Adipose tissue (tissue), 3 donors: Measurements from ENCODE around the gene RAPGEF4. TPM values are rescaled to one million over a fixed set of nuclear protein-coding genes. Genes with fewer than 3 reads are reported as not detected.

Experiments
- H3K27ac ChIP-seq: one replicate; pipeline ENCODE4 v1.5.1; 2013; ENCODE audit warnings: low read depth, low read length
- WGBS, 3 donors: extraction: QIAGEN DNeasy Blood & Tissue Kit; methylation state at CpG; one replicate each; pipeline ENCODE4 v1.1.7; 2013; 5-methylcytosine and 5-hydroxymethylcytosine counted together
- polyA plus RNA-seq, 3 donors: library from polyadenylated mRNA; stranded (reverse); fragments of 200-250 nt; gene quantifications; one replicate each; pipeline ENCODE4 v1.2.3, GENCODE V29; 2013
- donor health status: healthy with polysubstance abuse.
- donor health status: Bipolar disorder and iron deficiency.
- donor health status: healthy.

Gene RAPGEF4
- polyA plus RNA-seq, 3 donors, result 2.6 to 8.1 (median 2.7) TPM

DNA sequence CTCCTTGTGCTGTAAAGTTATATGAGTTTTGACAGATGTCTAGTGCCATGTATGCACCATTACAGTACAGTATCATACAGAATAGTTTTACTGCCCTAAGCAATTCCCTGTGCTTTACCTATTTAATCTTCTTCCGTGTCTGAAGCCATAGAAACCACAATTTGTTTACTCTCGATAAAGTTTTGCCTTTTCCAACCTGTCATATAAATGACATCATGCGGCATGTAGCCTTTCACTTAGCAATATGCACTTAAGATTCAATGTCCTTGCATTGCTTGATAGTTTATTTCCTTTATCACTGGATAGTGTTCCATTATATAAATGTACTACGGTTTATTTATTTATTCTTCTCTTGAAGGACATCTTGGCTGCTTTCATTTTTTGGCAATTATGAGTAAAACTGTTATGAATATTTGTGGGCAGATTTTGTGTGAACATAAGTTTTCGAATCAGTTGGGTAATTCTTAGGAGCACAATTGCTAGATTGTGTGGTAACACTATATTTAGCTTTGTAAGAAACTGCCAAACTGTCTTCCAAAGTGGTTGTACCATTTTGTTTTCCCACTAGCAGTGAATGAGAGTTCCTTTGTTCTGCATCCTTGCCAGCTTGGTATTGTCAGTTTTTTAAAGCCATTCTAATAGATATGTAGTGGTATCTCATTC is 203.2 kb downstream of the RAPGEF4 start:
- WGBS, 3 donors, result 55 to 85% (median 81%) methylated on average over 5 of the region's 5 CpGs

GRCh38 chr2:172943539-172943938 is 207.9 kb downstream of the RAPGEF4 start:
- no peak overlapping the region for H3K27ac ChIP-seq
- WGBS, 3 donors, result 69 to 89% (median 77%) methylated on average over 3 of the region's 3 CpGs

More for the DNA sequence above, 203.2 kb downstream of the RAPGEF4 start:
- no peak overlapping the region for H3K27ac ChIP-seq

- 50 to 73% (median 71%) methylated on average over 8 of the region's 8 CpGs for WGBS, 3 donors
- H3K27ac ChIP-seq, result no peak overlapping the region
These were observed 208.6 kb downstream of the RAPGEF4 start for GRCh38 chr2:172944022-172944793.

- WGBS, 3 donors, result 90 to 100% (median 94%) methylated on average over 1 of the region's 1 CpG
These were observed 209.3 kb downstream of the RAPGEF4 start for GRCh38 chr2:172944794-172945509.

GRCh38 chr2:172945510-172945850 is 209.8 kb downstream of the RAPGEF4 start:
- WGBS, 3 donors, result 86 to 92% (median 90%) methylated on average over 2 of the region's 2 CpGs

More at GRCh38 chr2:172944794-172945509, 209.3 kb downstream of the RAPGEF4 start:
- H3K27ac ChIP-seq, result no peak overlapping the region

DNA sequence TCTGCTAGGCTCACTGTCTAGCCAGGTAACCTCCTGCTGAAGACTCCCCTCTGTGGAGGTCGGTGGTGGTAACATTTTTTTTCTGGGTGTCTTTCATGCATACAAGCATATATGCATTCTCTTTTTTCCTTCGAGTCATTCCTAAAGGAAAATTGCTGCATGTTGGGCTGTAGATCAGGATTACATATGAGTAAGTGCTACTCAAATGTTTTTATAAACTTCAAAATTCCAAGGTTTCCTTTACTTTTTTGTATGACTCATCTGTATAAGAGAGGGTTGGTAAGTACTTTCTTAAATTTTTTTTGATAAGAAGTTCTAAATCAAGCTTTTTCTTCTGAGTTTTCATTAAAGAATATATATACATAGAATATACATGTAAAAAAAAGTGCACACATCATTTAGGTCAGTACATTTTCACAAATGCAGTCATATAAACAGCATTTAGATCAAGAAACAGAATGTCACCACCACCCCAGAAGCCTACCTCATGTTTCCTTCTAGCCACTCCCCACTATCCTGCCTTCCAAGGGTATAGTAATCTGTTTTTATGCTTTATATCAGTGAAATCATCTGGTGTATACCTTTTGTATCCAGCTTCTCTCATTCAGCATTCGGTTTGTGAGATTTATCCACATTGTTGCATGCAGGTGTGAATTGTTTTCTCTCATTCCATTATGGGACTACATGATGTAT is 212.0 kb downstream of the RAPGEF4 start:
- 80 to 86% (median 84%) methylated on average over 3 of the region's 3 CpGs for WGBS, 3 donors

More at GRCh38 chr2:172945510-172945850, 209.8 kb downstream of the RAPGEF4 start:
- H3K27ac ChIP-seq, result no peak overlapping the region

DNA sequence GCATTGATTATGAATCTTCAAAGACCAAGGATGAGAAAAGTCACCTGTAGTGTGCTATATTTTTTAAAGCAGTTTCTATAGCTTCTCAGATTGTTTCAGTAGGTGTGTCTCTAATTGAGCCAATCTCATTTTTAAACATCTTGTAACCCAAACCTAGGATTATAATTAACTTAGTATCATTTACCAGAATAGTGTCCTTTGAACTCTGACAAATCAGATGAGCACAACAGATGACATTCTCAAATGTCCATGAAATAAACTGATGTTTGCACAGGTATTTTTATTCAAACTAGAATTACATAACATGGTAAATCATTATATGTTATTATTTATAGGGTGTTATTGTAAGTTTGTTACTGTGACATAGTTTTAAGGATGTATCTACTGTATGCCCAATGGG is 213.9 kb downstream of the RAPGEF4 start:
- no peak overlapping the region for H3K27ac ChIP-seq

More for the DNA sequence above, 212.0 kb downstream of the RAPGEF4 start:
- H3K27ac ChIP-seq, result no peak overlapping the region

DNA sequence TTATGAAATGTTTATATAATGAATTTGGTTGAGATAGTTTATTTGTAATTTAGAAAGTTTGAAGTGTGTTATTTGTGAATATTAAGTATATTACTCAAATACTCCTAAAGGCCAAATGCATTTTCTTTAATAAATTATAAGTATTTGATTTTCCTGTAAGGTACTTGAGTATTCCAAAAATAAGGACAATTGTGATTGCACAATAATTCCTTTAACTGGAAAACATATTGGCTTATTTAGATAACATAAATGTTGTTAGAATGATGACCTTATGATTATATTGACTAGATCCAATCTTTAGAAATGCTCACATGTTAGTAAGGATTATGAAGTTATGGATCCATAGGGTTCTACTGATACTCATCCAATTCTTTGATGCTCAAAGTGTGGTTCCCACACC is 214.9 kb downstream of the RAPGEF4 start:
- H3K27ac ChIP-seq, result no peak overlapping the region

DNA sequence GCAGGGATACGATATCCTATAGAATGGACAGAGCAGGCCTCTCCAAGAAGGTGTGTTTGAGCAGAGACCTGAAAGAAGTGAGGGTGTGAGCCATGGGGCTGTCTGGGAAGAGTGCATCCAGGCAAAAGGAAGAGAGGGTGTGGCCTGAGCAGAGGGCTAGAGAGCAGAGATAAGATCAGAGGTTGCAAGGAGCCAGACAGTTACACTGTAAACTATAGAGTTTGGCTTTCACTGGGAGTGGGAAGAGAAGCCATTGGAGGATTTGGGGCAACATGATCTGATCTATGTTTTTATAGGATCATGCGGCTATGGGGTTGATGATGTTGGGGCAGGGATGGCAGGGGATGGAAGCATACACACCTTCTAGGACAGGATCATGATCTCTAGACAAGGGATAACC is 215.9 kb downstream of the RAPGEF4 start:
- H3K27ac ChIP-seq, result no peak overlapping the region
- WGBS, 3 donors, result 92 to 97% (median 96%) methylated on average over 2 of the region's 2 CpGs

GRCh38 chr2:172953411-172953810 is 217.8 kb downstream of the RAPGEF4 start:
- H3K27ac ChIP-seq, result no peak overlapping the region
- WGBS, 3 donors, result 85 to 96% (median 89%) methylated on average over 1 of the region's 1 CpG

GRCh38 chr2:172953970-172954852 is 218.6 kb downstream of the RAPGEF4 start:
- H3K27ac ChIP-seq, result no peak overlapping the region
- WGBS, 3 donors, result 87 to 91% (median 91%) methylated on average over 5 of the region's 5 CpGs

GRCh38 chr2:172955587-172955986 is 219.9 kb downstream of the RAPGEF4 start:
- 83 to 85% (median 84%) methylated on average over 11 of the region's 11 CpGs for WGBS, 3 donors

DNA sequence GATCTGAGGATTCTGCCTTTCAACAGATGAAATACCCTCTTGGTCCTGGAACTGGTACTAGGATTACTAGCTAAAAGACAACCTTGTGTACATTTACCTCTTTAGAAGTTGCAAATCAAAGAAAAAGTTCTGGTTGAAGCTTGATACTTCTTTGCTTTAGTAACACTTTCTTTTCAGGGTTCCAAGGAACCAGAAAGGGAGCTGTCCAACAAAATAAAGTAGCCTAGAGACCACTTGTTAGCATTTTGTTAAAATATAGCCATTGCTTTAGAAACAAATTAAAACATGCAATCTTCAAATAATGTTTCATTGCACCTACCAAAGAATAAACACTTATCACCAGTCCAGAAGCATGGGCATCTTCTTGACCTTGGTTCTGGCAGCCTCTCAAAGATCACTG is 222.1 kb downstream of the RAPGEF4 start:
- H3K27ac ChIP-seq, result no peak overlapping the region

More at GRCh38 chr2:172955587-172955986, 219.9 kb downstream of the RAPGEF4 start:
- H3K27ac ChIP-seq, result no peak overlapping the region

GRCh38 chr2:172962082-172962481 is 226.4 kb downstream of the RAPGEF4 start:
- no peak overlapping the region for H3K27ac ChIP-seq
- whole genome bisulfite sequencing, 3 donors, result 79 to 92% (median 89%) methylated on average over 1 of the region's 1 CpG

DNA sequence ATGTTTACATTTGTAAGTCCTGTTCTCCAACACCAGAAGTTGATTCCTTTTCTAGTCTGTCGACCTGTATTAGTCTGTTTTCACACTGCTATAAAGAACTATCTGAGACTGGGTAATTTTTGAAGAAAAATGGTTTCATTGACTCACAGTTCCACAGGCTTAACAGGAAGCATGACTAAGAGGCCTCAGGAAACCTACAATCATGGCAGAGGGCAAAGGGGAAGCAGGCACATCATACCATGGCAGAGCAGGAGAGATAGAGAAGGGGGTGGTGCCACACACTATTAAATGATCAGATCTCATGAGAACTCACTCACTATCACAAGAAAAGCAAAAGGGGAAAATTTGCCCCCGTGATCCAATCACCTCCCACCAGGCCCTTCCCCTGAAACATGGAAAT is 227.2 kb downstream of the RAPGEF4 start:
- WGBS, 3 donors, result 51 to 66% (median 62%) methylated on average over 2 of the region's 2 CpGs
- no peak overlapping the region for H3K27ac ChIP-seq

DNA sequence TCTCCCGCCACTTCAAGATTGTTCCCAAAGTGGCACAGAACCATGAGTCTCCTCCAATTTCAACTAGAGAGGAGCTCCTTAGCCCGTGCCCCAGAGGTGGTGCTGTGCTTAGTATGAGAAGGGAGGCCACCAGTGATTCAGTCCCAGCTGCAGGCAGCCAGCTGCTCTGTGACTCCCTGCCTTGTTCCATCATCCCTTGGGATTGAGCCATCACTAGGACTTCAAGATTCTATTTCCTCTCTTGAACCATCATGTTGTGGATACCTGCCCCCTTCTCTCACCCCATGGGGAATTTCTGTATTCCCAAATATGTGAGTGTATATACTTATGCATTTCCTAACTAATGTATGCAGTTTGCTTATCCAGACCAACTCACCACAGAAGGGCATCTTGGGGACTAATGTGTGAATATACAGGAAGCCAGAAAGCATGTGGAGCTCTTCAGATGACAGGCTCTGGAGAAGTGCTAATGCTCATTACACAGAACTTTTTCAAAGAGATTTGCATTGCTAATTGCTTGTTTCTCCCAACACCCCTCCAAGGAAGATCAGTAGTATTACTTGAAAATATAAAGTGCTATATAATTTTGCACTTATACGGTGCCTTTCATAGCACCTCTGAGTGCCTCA is 229.0 kb downstream of the RAPGEF4 start:
- WGBS, 3 donors, result 87 to 93% (median 92%) methylated on average over 3 of the region's 3 CpGs
- H3K27ac ChIP-seq, result no peak overlapping the region

DNA sequence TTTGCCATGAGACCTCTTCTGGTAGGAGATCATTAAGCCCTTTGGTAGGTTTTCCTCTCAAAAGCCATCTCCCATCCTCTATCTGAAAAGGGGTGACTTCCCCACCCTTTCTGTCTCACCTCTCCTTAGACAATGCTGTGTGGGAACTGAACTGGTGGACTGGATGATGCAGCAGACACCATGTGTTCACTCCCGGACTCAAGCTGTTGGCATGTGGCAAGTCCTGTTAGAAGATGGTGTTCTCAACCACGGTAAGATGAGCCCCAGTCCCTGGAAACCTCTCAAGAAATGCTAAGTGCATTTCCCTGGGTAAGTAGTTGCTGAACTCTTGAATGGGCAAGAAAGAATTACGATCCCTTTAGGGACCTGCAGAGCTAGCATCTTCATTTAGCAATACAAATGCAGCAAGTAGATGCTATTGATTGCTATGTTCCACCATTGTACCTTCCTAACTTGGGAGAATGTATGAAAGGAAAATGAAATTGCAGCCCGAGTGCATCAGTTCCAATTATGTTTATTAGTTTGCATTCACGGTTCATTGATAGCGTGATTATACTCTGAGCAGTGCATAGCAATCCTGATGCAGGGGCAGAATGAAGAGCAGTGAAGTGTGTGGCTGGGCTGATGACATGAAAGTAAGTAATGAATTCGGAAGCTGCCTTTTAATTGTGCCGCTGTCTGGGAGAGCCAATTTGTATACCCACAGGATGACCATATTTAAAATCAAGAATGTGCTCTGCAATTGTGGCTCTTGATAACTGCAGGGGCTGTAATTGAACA is 230.0 kb downstream of the RAPGEF4 start:
- WGBS, 3 donors, result 91 to 94% (median 93%) methylated on average over 8 of the region's 8 CpGs
- no peak overlapping the region for H3K27ac ChIP-seq
